Measurements from ENCODE around the gene KIT.

KIT gene

DNA sequence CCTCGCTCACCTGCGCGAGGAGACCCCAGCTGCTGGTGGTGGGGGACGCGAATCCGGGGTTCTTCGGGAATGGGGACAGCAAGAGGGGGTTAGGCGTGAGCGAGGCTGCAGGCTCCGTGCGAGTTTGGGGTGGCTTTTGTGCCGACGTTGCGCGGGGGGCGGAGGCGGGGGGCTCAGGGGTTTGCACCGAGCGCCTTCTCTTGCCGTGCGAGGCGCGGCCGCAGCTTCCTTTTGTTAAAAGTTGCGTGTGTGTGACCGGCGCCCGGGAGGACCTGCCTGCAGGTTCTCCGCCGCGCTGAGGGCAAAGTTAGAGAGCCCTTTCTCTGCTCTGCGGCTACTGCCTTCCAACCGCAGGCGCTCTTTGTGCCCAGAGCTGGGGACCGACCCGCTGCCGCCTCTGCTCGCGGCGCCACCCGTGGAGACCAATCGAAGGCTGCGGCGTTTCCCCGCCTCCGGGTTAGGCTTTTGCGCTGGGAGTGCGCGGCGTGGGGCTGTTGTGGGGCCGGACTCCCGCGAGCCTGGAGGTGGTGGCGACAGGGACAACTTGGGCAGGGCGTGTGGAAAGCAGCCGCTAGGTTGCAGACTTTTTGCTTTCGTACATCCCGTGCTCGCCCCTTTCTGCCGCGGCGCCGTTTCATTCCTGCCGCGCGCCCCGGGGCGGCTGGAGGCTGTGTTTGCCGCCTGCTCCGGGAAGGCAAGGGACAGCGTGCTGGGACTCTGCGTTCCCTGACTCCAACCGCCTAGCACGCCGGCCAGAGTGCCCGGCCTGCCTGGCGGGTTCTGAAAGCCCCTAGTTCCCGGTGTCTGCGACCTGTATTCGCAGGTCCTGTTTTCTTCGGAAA lies 716 bp downstream of the KIT start:
- TF ChIP-seq, protein P1, sequence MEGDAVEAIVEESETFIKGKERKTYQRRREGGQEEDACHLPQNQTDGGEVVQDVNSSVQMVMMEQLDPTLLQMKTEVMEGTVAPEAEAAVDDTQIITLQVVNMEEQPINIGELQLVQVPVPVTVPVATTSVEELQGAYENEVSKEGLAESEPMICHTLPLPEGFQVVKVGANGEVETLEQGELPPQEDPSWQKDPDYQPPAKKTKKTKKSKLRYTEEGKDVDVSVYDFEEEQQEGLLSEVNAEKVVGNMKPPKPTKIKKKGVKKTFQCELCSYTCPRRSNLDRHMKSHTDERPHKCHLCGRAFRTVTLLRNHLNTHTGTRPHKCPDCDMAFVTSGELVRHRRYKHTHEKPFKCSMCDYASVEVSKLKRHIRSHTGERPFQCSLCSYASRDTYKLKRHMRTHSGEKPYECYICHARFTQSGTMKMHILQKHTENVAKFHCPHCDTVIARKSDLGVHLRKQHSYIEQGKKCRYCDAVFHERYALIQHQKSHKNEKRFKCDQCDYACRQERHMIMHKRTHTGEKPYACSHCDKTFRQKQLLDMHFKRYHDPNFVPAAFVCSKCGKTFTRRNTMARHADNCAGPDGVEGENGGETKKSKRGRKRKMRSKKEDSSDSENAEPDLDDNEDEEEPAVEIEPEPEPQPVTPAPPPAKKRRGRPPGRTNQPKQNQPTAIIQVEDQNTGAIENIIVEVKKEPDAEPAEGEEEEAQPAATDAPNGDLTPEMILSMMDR (IDR thresholded peaks at IDR 0.05), result peak; percentile 42; the same call in 1 of the 2 replicates

DNA sequence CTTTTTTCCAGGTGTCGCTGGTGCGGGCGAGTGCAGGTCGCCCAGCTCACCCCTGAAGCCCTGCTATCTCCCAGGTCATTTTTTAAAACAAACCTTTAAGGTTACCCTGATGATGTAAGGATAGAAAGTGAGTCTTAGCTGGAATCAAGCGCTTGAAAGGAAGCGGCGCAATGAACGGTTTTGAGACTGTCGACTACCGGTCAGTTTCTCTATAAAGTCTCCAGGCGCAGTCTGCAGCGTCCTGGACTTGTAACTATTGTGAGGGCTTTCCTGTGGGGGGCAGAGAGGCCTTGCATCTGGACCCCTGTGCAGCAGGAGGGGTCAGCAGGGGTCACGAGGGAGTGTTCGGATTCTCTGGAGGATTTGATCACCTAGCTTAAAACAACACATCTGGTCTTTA lies 1.6 kb downstream of the KIT start:
- TF ChIP-seq, protein P1 (IDR thresholded peaks at IDR 0.05), result no peak

DNA sequence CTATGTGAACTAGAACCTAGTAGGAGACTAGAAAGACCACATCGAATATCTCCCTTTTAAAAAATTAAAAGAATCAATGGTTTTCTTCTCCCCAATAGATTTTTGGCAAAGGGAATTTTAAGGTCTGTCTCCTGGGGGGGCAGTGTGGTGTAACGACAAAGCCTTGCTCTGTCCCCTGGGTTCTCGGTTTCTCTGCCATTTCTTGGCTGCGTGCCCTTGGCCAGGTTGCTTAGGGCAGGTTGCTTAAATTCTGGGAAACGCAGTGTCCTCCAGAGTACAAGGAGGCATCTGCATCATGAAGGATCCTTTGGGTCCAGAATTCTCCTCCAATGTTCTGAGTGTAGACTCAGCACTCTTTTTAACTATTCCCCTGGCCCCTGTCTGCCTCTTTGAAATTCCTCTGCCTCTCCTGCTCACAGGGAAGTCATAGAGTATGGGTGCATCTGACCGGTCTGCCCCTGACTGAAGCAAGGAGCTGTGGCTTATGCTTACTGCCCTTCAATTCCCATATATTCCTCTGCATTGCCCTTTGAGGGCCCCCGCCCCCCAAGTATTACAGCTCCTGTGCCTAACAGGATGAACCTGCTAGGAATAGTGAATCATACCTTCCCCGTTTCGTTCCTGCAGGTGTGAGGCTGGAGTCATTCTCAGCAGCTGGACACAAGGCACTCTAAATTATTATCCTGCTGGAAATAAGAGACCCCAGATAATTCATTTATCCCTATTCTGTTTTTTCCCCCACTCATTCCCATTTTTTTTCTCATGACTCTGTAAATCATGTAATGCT lies 2.2 kb downstream of the KIT start:
- TF ChIP-seq, protein P1 (IDR thresholded peaks at IDR 0.05), result no peak

DNA sequence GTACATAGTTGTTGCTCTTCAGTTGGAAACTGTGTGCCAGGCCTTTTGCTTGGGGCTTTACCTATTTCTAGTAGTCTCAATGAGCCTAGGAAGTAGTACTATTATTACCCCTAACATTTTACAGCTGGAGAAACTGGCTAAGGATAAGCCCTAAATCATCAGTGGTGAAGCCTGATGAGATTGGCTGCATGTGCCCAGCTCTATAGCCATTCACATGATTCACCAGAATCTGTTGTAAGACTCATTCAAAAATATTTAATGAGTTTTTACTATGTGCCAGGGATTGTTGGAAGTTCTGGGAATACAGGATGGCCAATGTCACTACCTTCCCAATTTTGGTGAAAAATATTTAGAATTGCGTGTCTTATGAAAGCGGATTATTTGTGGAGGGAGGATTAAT lies 2.8 kb downstream of the KIT start:
- TF ChIP-seq, protein P1 (IDR thresholded peaks at IDR 0.05), result no peak

DNA sequence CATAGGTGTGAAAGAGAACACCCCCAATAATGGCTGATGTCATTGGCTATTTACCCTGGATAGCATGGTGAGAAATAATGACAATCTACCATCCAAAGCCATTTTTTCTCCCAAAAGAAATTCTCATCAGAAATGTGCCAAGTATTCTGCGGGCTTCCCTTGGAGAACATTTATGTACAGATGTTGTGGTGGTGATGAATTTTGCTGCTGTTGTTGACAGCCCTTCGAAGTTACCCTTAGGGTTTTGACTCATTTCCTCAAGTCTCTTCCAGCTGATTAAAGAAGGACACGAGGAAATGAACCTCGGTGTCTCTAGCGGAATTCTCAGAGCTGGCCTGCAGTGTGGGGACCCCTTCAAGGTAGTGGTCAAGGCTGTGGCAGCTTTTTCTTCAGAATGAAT lies 3.4 kb downstream of the KIT start:
- TF ChIP-seq, protein P1 (IDR thresholded peaks at IDR 0.05), result no peak

DNA sequence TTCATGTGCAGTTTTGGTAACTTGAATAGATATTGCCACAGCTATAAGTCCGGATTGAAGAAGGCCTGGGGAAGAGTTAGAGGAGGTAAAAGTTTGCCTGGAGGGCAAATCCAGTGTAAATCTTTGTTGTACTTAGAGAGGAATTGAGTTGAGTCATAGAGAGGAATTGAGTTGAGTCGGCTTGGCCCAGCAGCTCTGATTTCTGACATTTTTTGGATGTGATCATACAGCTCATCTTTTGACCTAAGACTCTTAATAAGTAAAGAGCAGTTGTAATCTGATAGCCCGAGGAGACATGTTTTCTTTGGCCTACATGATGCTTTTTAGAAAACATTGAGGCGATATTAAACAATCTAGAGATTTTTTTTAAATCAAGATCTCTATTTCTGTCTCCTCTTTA lies 3.9 kb downstream of the KIT start:
- TF ChIP-seq, protein P1 (IDR thresholded peaks at IDR 0.05), result no peak

DNA sequence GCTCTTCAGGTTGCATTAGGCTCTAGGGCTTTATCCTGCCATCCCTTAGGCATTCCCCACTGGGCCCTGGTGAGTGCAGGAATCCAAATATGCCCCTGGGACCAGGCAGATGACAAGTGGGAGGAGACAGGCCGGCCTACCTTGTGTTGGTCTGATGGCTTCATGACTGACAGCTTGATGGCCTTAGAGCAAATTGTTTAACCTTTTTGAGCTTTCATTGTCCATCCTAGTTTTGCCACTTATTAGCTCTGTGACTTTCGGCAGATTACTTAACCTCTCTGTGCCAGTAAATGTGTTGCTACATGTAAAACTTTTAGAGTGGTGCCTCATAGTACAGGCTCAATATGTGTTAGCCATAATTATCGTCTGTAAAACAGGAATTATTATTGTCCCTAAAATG lies 4.4 kb downstream of the KIT start:
- TF ChIP-seq, protein P1 (IDR thresholded peaks at IDR 0.05), result no peak

All from LNCAP (cell line).